SK-N-SH (cell line): ENCODE data around the gene ZNF555. TPM values are rescaled to one million over a fixed set of nuclear protein-coding genes. Genes with fewer than 3 reads are reported as not detected.

Experiments used
- CTCF ChIA-PET: fragments of 300-600, 350-600 bp; formaldehyde crosslinking; extraction: SDS; loops from one replicate; lab custom pipeline; 2021; lab: Yijun Ruan, JAX
- POLR2A ChIA-PET: fragments of 350-600 bp; sonication (Branson Sonifier 250); formaldehyde crosslinking; extraction: SDS; loops from one replicate; lab custom pipeline; 2020; ENCODE audit warnings: antibody characterized with exemption, inconsistent platforms; lab: Yijun Ruan, JAX
- DNase-seq: peaks from one replicate; pipeline ENCODE4 v3.0.0; 2012
- H2AFZ ChIP-seq: fragments of 200-600 bp; sonication (generic); 2 replicates; pipeline ENCODE4 v1.8.1; 2016; ENCODE audit warnings: antibody characterized with exemption, mild to moderate bottlenecking, low read depth
- H3F3A ChIP-seq: fragments of 200-600 bp; sonication (generic); replicated peaks from 2 replicates; pipeline ENCODE3; 2016; ENCODE audit warnings: antibody characterized with exemption, mild to moderate bottlenecking; ENCODE audit not compliant: insufficient read depth
- H3K27ac ChIP-seq, 2 experiments: fragments of 200-500 bp in 1 of 2; fragments of 200-600 bp in 1 of 2; sonication (Bioruptor generic) in 1 of 2; sonication (generic), shearing (Covaris generic) in 1 of 2; 2 replicates each; pipeline versions ENCODE4 v1.5.1 to v1.6.1; 2014 to 2016; ENCODE audit warnings: low read depth in 2 of 2, inconsistent platforms in 1 of 2, low read length in 1 of 2, mild to moderate bottlenecking in 1 of 2, mixed read lengths in 1 of 2
- H3K27me3 ChIP-seq: fragments of 200-600 bp; sonication (generic), shearing (Covaris generic); 2 replicates; pipeline ENCODE4 v1.6.1; 2016; ENCODE audit warnings: mixed run types; ENCODE audit not compliant: insufficient read depth
- H3K36me3 ChIP-seq, 2 experiments: fragments of 200-500 bp in 1 of 2; fragments of 200-600 bp in 1 of 2; sonication (Bioruptor generic) in 1 of 2; sonication (generic) in 1 of 2; replicated peaks in 1 of 2; 2 replicates each; pipeline versions ENCODE3 to v1.5.1; 2014 to 2016; ENCODE audit warnings: low read length in 1 of 2, mild to moderate bottlenecking in 1 of 2; ENCODE audit not compliant: insufficient read depth in 2 of 2, control insufficient read depth in 1 of 2
- H3K4me1 ChIP-seq, 2 experiments: fragments of 200-500 bp in 1 of 2; fragments of 200-600 bp in 1 of 2; sonication (Bioruptor generic) in 1 of 2; sonication (generic), shearing (Covaris generic) in 1 of 2; 2 replicates each; pipeline versions ENCODE4 v1.5.1 to v1.6.1; 2014 to 2016; ENCODE audit warnings: low read depth in 1 of 2, low read length in 1 of 2, mixed run types in 1 of 2; ENCODE audit not compliant: insufficient read depth in 2 of 2, control insufficient read depth in 1 of 2
- H3K4me2 ChIP-seq: fragments of 200-600 bp; sonication (generic), shearing (Covaris generic); 2 replicates; pipeline ENCODE4 v1.6.1; 2017; ENCODE audit warnings: mixed run types
- H3K4me3 ChIP-seq, 2 experiments: fragments of 200-500 bp in 1 of 2; fragments of 200-600 bp in 1 of 2; sonication (Bioruptor generic) in 1 of 2; sonication (generic), shearing (Covaris generic) in 1 of 2; 2 replicates each; pipeline versions ENCODE4 v1.5.1 to v1.8.1; 2014 to 2016; ENCODE audit warnings: low read depth in 2 of 2, inconsistent platforms in 1 of 2, low read length in 1 of 2, mild to moderate bottlenecking in 1 of 2, mixed read lengths in 1 of 2, moderate library complexity in 1 of 2
- H3K79me2 ChIP-seq: fragments of 200-600 bp; sonication (generic); 2 replicates; pipeline ENCODE4 v1.8.1; 2017; ENCODE audit warnings: mild to moderate bottlenecking; ENCODE audit not compliant: insufficient read depth
- H3K9ac ChIP-seq: fragments of 200-600 bp; sonication (generic); 2 replicates; pipeline ENCODE4 v1.6.1; 2017; ENCODE audit warnings: mixed run types
- H3K9me2 ChIP-seq: fragments of 200-600 bp; sonication (generic); 2 replicates; pipeline ENCODE4 v1.6.1; 2017; ENCODE audit warnings: mixed run types
- H3K9me3 ChIP-seq: fragments of 200-600 bp; sonication (generic); 2 replicates; pipeline ENCODE4 v1.6.1; 2017; ENCODE audit warnings: mixed run types, mild to moderate bottlenecking, moderate library complexity
- H4K20me1 ChIP-seq: fragments of 200-600 bp; sonication (generic); 2 replicates; pipeline ENCODE4 v1.6.1; 2017; ENCODE audit warnings: mild to moderate bottlenecking, mixed run types; ENCODE audit not compliant: insufficient read depth
- ELF1 ChIP-seq: IDR thresholded peaks from 2 replicates; pipeline ENCODE4 v1.4.0; 2012
- JUND ChIP-seq: IDR thresholded peaks from 2 replicates; pipeline ENCODE4 v1.4.0; 2012
- MEF2A ChIP-seq: IDR thresholded peaks from 2 replicates; pipeline ENCODE4 v1.4.0; 2012; ENCODE audit warnings: low read depth, borderline replicate concordance
- MXI1 ChIP-seq: IDR thresholded peaks from 2 replicates; pipeline ENCODE4 v1.6.1; 2012; ENCODE audit warnings: mild to moderate bottlenecking, low read depth, low read length, improper control_type of control experiment
- NFIC ChIP-seq: IDR thresholded peaks from 2 replicates; pipeline ENCODE4 v1.4.0; 2012; ENCODE audit warnings: borderline replicate concordance
- NRF1 ChIP-seq: IDR thresholded peaks from 2 replicates; pipeline ENCODE4 v1.6.1; 2012; ENCODE audit warnings: low read depth, mild to moderate bottlenecking, low read length
- SIN3A ChIP-seq: IDR thresholded peaks from 2 replicates; pipeline ENCODE4 v1.6.1; 2012; ENCODE audit warnings: low read depth, mild to moderate bottlenecking, low read length, moderate library complexity, borderline replicate concordance
- SMC3 ChIP-seq: IDR thresholded peaks from 2 replicates; pipeline ENCODE4 v1.6.1; 2012; ENCODE audit warnings: low read depth, low read length, improper control_type of control experiment
- TAF1 ChIP-seq: IDR thresholded peaks from 2 replicates; pipeline ENCODE4 v1.6.1; 2012; ENCODE audit warnings: low read depth, mild to moderate bottlenecking, low read length, moderate library complexity, borderline replicate concordance
- TEAD4 ChIP-seq: IDR thresholded peaks from 2 replicates; pipeline ENCODE4 v1.4.0; 2012; ENCODE audit warnings: mild to moderate bottlenecking, borderline replicate concordance; ENCODE audit not compliant: insufficient read depth
- YY1 ChIP-seq: IDR thresholded peaks from 2 replicates; pipeline ENCODE4 v1.4.0; 2012; ENCODE audit warnings: low read depth, mild to moderate bottlenecking
- WGBS: methylation state at CpG from one replicate; pipeline ENCODE4 v1.1.6; 2017; ENCODE audit warnings: low lambda C conversion rate; 5-methylcytosine and 5-hydroxymethylcytosine counted together
- polyA plus RNA-seq, 3 experiments: library from polyadenylated mRNA; depleted of rRNA; stranded (reverse); fragments of >200 nt; gene quantifications; 2 replicates each; pipeline ENCODE4 v1.2.3, GENCODE V29; 2012
- TF ChIP-seq, protein P1 (sequence below): fragments of 150-350 bp; IDR thresholded peaks from 2 replicates; pipeline ENCODE4 v1.6.1; 2017; ENCODE audit warnings: antibody characterized with exemption, low read length, low read depth, borderline replicate concordance
- TF ChIP-seq, protein P2 (sequence below): IDR thresholded peaks from 2 replicates; pipeline ENCODE4; 2012
- TF ChIP-seq, protein P3 (sequence below): IDR thresholded peaks from 2 replicates; pipeline ENCODE4 v1.4.0; 2012; ENCODE audit warnings: low read depth, borderline replicate concordance
- TF ChIP-seq, protein P4 (sequence below): IDR thresholded peaks from 2 replicates; pipeline ENCODE4 v1.4.0; 2012; ENCODE audit warnings: low read depth, borderline replicate concordance

ZNF555 gene
- polyA plus RNA-seq, 1 of the 3 experiments (the other 2 are of a cell fraction): 1.4 TPM

DNA sequence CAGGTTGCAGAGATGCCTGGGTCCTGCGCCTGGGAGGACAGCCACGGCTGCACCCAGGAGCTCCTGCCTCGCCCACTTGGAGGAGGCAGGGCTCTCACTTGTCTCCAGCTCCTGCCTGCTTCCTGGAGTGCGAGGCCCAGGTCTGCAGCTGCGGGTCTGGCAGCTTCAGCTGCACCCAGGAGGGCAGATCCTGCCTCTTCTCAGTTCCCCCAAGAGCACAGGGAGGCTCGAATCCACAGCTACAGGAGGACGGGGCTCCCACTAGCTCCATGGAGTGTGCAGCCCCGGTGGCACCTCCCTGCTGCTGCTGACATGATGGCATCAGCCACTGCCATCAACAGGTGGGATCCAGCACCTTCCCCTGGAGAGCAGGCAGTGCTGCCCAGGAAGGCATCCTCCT is 17.1 kb upstream of the ZNF555 start:
- no peaks in the 10 kb centered on the region for H3K9me2 ChIP-seq
- H3K36me3 ChIP-seq: peaks cover 8 to 9% of the 10 kb centered on the region in 2 experiments
- TF ChIP-seq, protein P1, sequence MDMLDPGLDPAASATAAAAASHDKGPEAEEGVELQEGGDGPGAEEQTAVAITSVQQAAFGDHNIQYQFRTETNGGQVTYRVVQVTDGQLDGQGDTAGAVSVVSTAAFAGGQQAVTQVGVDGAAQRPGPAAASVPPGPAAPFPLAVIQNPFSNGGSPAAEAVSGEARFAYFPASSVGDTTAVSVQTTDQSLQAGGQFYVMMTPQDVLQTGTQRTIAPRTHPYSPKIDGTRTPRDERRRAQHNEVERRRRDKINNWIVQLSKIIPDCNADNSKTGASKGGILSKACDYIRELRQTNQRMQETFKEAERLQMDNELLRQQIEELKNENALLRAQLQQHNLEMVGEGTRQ: no peak
- TF ChIP-seq ELF1 (no peak), MEF2A (no peak), NFIC (no peak), NRF1 (no peak), YY1 (no peak), MXI1 (no peak), TEAD4 (no peak), SIN3A (no peak), TAF1 (no peak)
- TF ChIP-seq, protein P2, sequence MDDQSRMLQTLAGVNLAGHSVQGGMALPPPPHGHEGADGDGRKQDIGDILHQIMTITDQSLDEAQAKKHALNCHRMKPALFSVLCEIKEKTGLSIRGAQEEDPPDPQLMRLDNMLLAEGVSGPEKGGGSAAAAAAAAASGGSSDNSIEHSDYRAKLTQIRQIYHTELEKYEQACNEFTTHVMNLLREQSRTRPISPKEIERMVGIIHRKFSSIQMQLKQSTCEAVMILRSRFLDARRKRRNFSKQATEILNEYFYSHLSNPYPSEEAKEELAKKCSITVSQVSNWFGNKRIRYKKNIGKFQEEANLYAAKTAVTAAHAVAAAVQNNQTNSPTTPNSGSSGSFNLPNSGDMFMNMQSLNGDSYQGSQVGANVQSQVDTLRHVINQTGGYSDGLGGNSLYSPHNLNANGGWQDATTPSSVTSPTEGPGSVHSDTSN: no peak
- TF ChIP-seq, protein P3, sequence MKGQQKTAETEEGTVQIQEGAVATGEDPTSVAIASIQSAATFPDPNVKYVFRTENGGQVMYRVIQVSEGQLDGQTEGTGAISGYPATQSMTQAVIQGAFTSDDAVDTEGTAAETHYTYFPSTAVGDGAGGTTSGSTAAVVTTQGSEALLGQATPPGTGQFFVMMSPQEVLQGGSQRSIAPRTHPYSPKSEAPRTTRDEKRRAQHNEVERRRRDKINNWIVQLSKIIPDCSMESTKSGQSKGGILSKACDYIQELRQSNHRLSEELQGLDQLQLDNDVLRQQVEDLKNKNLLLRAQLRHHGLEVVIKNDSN: no peak
- TF ChIP-seq, protein P4, sequence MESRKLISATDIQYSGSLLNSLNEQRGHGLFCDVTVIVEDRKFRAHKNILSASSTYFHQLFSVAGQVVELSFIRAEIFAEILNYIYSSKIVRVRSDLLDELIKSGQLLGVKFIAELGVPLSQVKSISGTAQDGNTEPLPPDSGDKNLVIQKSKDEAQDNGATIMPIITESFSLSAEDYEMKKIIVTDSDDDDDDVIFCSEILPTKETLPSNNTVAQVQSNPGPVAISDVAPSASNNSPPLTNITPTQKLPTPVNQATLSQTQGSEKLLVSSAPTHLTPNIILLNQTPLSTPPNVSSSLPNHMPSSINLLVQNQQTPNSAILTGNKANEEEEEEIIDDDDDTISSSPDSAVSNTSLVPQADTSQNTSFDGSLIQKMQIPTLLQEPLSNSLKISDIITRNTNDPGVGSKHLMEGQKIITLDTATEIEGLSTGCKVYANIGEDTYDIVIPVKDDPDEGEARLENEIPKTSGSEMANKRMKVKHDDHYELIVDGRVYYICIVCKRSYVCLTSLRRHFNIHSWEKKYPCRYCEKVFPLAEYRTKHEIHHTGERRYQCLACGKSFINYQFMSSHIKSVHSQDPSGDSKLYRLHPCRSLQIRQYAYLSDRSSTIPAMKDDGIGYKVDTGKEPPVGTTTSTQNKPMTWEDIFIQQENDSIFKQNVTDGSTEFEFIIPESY: no peak
- H3K4me2 ChIP-seq: no peak overlapping the region
- no peak overlapping the region for H3K27ac ChIP-seq
- ChIA-PET POLR2A (no interaction called here), CTCF (interaction anchor here (1.4 kb wide), 1 partner anchor 10 kb away, joined by 4 read pairs; no protein-coding TSS in a partner anchor)
- H2AFZ ChIP-seq: no peak overlapping the region
- peaks cover 0 to 3% of the 10 kb centered on the region in 2 experiments; a peak in 1 of 4 replicates for H3K4me1 ChIP-seq
- no peak for DNase-seq
- no peaks in the 10 kb centered on the region for H3K79me2 ChIP-seq
- WGBS: 42% methylated on average over 4 of the region's 8 CpGs
- no peak overlapping the region for H3K4me3 ChIP-seq
- no peaks in the 10 kb centered on the region for H3F3A ChIP-seq
- no peaks in the 10 kb centered on the region for H3K27me3 ChIP-seq
- no peaks in the 10 kb centered on the region for H4K20me1 ChIP-seq
- no peaks in the 10 kb centered on the region for H3K9me3 ChIP-seq
- H3K9ac ChIP-seq: no peak overlapping the region

DNA sequence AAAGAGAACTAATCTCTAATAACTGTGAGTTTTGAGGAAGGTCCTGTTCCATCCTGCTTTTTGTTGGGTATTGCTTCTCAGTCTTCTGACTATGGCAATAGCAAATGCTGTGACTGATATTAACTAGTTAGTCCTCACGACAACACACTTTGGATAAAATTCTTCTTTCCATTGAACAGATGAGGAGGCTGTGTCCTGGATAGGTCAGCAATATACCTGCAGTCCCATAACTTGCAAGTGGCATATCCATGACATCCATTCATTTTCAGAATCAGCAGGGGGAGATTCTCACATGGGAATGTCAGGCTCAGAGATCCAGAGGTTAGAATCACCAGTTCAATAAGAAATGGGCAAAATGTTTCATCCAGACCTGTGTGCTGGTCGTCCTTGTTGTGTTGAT is 14.3 kb upstream of the ZNF555 start:
- no peaks in the 10 kb centered on the region for H3K9me2 ChIP-seq
- H3K79me2 ChIP-seq: no peaks in the 10 kb centered on the region
- ChIA-PET POLR2A (no interaction called here), CTCF (no interaction called here)
- no peak overlapping the region; a peak in 1 of 4 replicates for H3K4me3 ChIP-seq
- H3K36me3 ChIP-seq: peaks cover 8 to 12% of the 10 kb centered on the region in 2 experiments
- no peak for TF ChIP-seq TAF1
- no peak for TF ChIP-seq SMC3
- TF ChIP-seq NFIC: no peak
- TF ChIP-seq JUND: no peak
- TF ChIP-seq, protein P2: no peak
- no peaks in the 10 kb centered on the region for H3K9me3 ChIP-seq
- H2AFZ ChIP-seq: no peak overlapping the region
- no peak overlapping the region for H3K9ac ChIP-seq
- no peak for DNase-seq
- WGBS: 62% methylated on average over 2 of the region's 2 CpGs
- H3K4me1 ChIP-seq: no peaks in the 10 kb centered on the region
- no peak overlapping the region for H3K4me2 ChIP-seq
- no peaks in the 10 kb centered on the region for H3K27me3 ChIP-seq
- no peaks in the 10 kb centered on the region for H3F3A ChIP-seq
- H4K20me1 ChIP-seq: no peaks in the 10 kb centered on the region
- no peak overlapping the region for H3K27ac ChIP-seq
